ENCODE data around the gene MOB2. TPM values are rescaled to one million over a fixed set of nuclear protein-coding genes. Genes with fewer than 3 reads are reported as not detected.

The MOB2 gene
- total RNA-seq, 2 experiments from 2014 or later = 49.5 to 52.9 TPM

DNA sequence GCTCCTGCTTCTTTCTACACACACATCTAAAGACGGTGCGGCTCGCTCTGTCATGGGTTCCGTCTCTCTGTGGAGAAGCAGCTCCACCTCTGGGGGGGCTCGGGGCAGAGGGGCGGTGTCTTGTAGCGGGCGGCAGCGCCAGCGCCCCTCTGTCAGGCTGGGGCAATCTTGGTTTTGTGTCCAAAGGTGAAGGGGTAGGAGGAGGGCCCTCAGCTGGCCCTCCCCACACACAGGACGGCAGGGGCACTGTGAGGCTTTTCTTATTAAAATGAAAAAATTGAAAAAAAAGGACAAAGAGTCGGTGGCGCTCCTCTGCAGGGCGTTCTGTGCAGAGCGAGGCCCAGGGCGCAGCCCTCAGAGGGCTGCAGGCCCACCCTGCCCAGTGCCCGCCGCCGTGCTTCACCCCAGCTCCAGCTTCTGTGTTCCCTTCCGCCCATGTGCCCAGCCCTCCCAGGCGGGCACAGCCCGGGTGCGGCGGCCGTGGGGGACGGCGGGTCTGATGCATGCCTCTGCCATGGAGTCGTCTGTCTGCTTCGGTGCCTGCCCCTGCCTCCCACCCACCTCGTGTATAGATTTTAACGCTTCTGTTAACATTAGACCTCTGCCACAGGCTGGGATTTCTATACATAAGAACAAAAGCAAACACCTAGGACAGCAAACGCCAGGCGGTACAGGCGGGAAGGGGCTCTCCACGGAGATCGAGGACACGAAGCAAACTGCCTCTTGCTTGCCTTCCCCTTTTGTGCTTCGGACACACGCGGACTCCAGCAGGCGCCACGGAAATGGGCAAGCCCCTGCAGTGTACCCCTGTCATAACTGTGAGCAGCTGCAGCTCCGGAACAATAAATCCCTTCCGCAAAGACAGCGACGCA is 24.5 kb downstream of the MOB2 start:
- POLR2A ChIA-PET = no interaction called here
- Mint-ChIP-seq H3K9me3 (no peaks in the 10 kb centered on the region), H3K4me1 (no peaks in the 10 kb centered on the region), H3K4me3 (no peak overlapping the region), H3K27ac (no peak overlapping the region), H3K27me3 (no peaks in the 10 kb centered on the region), H3K36me3 (ENCODE audit: low read depth) (peaks cover 6% of the 10 kb centered on the region)
- CTCF ChIA-PET = no interaction called here
- no peak for DNase-seq

- POLR2A ChIA-PET = no interaction called here
- Mint-ChIP-seq H3K27me3 (no peaks in the 10 kb centered on the region), H3K4me3 (no peak overlapping the region), H3K4me1 (no peaks in the 10 kb centered on the region), H3K27ac (no peak overlapping the region), H3K36me3 (ENCODE audit: low read depth) (peaks cover 6% of the 10 kb centered on the region), H3K9me3 (no peaks in the 10 kb centered on the region)
- CTCF ChIA-PET = no interaction called here
- DNase-seq = no peak
These were observed 25.4 kb downstream of the MOB2 start for GRCh38 chr11:1460986-1461825.

GRCh38 chr11:1460396-1460985 is 26.1 kb downstream of the MOB2 start:
- ChIA-PET POLR2A (no interaction called here), CTCF (no interaction called here)
- H3K36me3 Mint-ChIP-seq (ENCODE audit: low read depth) = peaks cover 3% of the 10 kb centered on the region
- DNase-seq = no peak
- H3K27me3 Mint-ChIP-seq = no peaks in the 10 kb centered on the region
- no peaks in the 10 kb centered on the region for H3K9me3 Mint-ChIP-seq
- no peaks in the 10 kb centered on the region for H3K4me1 Mint-ChIP-seq
- no peak overlapping the region for H3K4me3 Mint-ChIP-seq
- H3K27ac Mint-ChIP-seq = no peak overlapping the region

- no peak for DNase-seq
- Mint-ChIP-seq H3K4me1 (no peaks in the 10 kb centered on the region), H3K4me3 (no peak overlapping the region), H3K27ac (no peak overlapping the region), H3K27me3 (no peaks in the 10 kb centered on the region), H3K9me3 (no peaks in the 10 kb centered on the region), H3K36me3 (ENCODE audit: low read depth) (no peaks in the 10 kb centered on the region)
- POLR2A ChIA-PET = no interaction called here
- CTCF ChIA-PET = no interaction called here
These were observed 26.7 kb downstream of the MOB2 start for GRCh38 chr11:1459764-1460395.

DNA sequence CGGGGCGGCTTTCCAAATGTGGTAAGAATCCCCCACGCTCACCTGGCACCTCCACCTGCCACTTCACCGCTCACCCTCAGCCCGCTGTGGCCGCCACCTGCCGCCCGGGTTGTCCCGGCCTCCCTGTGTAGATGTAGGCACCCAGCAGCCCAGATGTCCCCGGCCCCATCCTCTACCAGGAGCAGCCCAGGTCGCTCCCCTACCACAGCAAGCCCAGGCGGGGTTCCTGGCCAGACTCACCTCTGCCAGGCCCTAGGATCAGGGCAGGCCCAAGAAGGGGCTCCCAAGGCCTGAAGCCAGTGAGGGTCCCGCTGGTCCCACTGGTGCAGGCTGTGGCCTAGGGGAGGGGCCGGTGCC is 27.4 kb downstream of the MOB2 start:
- no peaks in the 10 kb centered on the region for H3K9me3 Mint-ChIP-seq
- no peaks in the 10 kb centered on the region for H3K4me1 Mint-ChIP-seq
- no peak overlapping the region for H3K27ac Mint-ChIP-seq
- H3K36me3 Mint-ChIP-seq (ENCODE audit: low read depth) = no peaks in the 10 kb centered on the region
- no peak for DNase-seq
- H3K27me3 Mint-ChIP-seq = no peaks in the 10 kb centered on the region
- no peak overlapping the region for H3K4me3 Mint-ChIP-seq
- CTCF ChIA-PET = no interaction called here
- POLR2A ChIA-PET = no interaction called here

DNA sequence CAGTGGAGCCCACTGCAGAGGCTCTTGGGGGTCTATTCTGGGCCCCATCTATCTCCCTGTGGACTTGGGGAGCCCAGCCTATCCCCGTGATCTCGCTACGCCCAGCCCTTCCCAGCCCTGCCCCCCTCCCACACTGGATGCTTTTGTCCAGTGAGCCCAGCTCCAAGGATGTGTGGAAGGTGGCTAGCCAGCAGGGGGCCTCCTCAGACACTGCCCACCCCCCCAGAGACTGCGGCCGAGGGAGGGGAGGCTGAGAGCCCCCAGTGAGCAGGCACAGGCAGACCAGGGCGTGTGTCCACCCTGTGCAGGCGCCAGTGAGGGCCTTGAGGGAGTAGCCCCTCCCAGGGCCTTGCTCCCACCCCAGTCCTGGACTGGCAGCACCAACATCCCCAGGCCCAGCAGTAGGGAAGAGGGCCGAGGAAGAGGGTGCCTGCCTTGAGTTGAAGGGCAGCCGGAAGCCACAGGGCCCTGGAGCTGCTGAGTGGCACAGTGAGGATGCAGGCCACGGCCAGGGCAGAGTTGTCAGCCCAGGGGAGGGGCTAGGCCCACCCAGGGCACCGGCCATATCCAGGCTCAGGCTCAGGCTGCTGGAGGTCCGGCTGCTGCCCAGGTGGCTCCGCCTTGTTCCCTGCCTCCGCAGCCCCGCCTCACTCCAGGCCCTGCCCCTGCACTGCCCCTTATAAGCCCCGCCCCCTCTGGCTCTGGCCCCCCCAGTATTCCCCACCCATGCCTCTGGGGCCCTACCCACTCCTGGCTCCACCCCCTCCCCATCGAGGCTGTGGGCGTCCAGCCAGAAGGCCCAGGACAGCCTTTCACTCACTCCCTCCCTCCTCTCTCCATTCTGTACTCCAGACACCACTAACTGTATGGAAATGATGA is 28.0 kb downstream of the MOB2 start:
- no peaks in the 10 kb centered on the region for H3K36me3 Mint-ChIP-seq (ENCODE audit: low read depth)
- no peak overlapping the region for H3K4me3 Mint-ChIP-seq
- POLR2A ChIA-PET = no interaction called here
- H3K27me3 Mint-ChIP-seq = no peaks in the 10 kb centered on the region
- H3K27ac Mint-ChIP-seq = no peak overlapping the region
- H3K4me1 Mint-ChIP-seq = no peaks in the 10 kb centered on the region
- CTCF ChIA-PET = no interaction called here
- no peak for DNase-seq
- H3K9me3 Mint-ChIP-seq = no peaks in the 10 kb centered on the region

DNA sequence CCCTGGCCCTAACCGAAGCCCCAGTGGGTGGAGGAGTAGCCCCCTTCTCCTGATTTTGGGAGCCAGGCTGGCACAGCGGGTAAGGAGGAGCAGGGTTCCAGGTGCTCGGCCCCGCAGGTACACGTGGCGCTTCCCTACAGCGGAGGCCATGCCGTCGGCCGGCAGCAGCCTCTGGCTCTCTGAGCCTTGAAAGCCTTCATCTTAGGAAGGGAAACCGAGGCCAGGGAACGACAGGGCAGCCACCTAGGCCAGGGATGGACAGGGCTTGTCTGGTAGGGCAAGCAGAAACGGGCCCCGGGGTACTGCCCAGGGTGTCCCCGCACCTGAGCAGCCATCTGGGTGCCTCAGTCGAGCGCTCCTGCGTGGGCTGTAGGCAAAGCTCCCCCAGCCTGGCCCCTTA is 28.7 kb downstream of the MOB2 start:
- H3K27me3 Mint-ChIP-seq = no peaks in the 10 kb centered on the region
- no peaks in the 10 kb centered on the region for H3K4me1 Mint-ChIP-seq
- DNase-seq = no peak
- H3K4me3 Mint-ChIP-seq = no peak overlapping the region
- no peak overlapping the region for H3K27ac Mint-ChIP-seq
- no peaks in the 10 kb centered on the region for H3K36me3 Mint-ChIP-seq (ENCODE audit: low read depth)
- POLR2A ChIA-PET = no interaction called here
- CTCF ChIA-PET = no interaction called here
- no peaks in the 10 kb centered on the region for H3K9me3 Mint-ChIP-seq

DNA sequence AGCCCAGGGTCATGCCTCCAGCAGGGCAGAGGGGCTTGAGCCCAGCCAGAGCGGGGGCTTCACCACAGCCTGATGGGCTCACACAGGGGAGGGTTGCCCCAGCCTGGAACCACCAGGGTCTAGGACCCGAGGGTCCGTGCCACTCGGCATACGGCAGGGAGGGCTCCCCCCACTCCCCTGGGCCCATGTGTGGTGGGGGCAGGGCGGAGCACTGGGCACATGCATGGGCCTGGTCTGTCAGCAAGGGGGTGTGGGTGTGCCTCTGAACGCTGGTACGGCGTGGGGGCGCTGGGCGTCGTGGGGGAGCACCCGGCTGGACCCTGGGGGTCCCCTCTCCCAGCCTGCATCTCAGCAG is 29.3 kb downstream of the MOB2 start:
- Mint-ChIP-seq H3K27ac (no peak overlapping the region), H3K9me3 (no peaks in the 10 kb centered on the region), H3K36me3 (ENCODE audit: low read depth) (no peaks in the 10 kb centered on the region), H3K4me3 (no peak overlapping the region), H3K4me1 (no peaks in the 10 kb centered on the region), H3K27me3 (no peaks in the 10 kb centered on the region)
- DNase-seq = no peak
- POLR2A ChIA-PET = no interaction called here
- CTCF ChIA-PET = no interaction called here

GRCh38 chr11:1456596-1457325 is 29.8 kb downstream of the MOB2 start:
- DNase-seq = no peak
- H3K27ac Mint-ChIP-seq = no peak overlapping the region
- no peaks in the 10 kb centered on the region for H3K36me3 Mint-ChIP-seq (ENCODE audit: low read depth)
- H3K9me3 Mint-ChIP-seq = no peaks in the 10 kb centered on the region
- H3K4me1 Mint-ChIP-seq = no peaks in the 10 kb centered on the region
- CTCF ChIA-PET = no interaction called here
- H3K4me3 Mint-ChIP-seq = no peak overlapping the region
- POLR2A ChIA-PET = no interaction called here
- H3K27me3 Mint-ChIP-seq = no peaks in the 10 kb centered on the region

GRCh38 chr11:1456176-1456575 is 30.4 kb downstream of the MOB2 start:
- Mint-ChIP-seq H3K4me1 (no peaks in the 10 kb centered on the region), H3K27ac (no peak overlapping the region), H3K27me3 (no peaks in the 10 kb centered on the region), H3K4me3 (no peak overlapping the region), H3K9me3 (no peaks in the 10 kb centered on the region), H3K36me3 (ENCODE audit: low read depth) (no peaks in the 10 kb centered on the region)
- ChIA-PET POLR2A (no interaction called here), CTCF (no interaction called here)
- DNase-seq = no peak

DNA sequence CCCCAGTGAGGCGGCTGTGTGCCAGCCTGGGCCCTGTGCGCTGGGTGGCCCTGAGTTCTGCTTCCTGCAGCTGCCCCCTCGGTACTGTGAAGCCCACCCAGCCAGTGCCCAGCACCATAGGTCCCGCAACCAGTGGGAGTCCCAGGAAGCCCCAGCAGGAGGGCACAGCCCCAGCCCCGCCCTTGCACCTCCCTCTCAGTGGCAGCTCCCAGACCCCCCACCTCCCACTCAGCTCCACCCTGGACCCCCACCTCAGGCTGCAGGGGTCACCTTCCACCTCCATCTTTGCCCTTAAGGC is 30.9 kb downstream of the MOB2 start:
- ChIA-PET CTCF (no interaction called here), POLR2A (no interaction called here)
- H3K4me3 Mint-ChIP-seq = no peak overlapping the region
- H3K27ac Mint-ChIP-seq = no peak overlapping the region
- DNase-seq = no peak
- H3K9me3 Mint-ChIP-seq = no peaks in the 10 kb centered on the region
- H3K27me3 Mint-ChIP-seq = no peaks in the 10 kb centered on the region
- no peaks in the 10 kb centered on the region for H3K36me3 Mint-ChIP-seq (ENCODE audit: low read depth)
- H3K4me1 Mint-ChIP-seq = no peaks in the 10 kb centered on the region

GRCh38 chr11:1455032-1455762 is 31.4 kb downstream of the MOB2 start:
- no peaks in the 10 kb centered on the region for H3K27me3 Mint-ChIP-seq
- no peak for DNase-seq
- no peak overlapping the region for H3K4me3 Mint-ChIP-seq
- H3K9me3 Mint-ChIP-seq = no peaks in the 10 kb centered on the region
- ChIA-PET CTCF (no interaction called here), POLR2A (no interaction called here)
- H3K4me1 Mint-ChIP-seq = no peaks in the 10 kb centered on the region
- H3K36me3 Mint-ChIP-seq (ENCODE audit: low read depth) = no peaks in the 10 kb centered on the region
- H3K27ac Mint-ChIP-seq = no peak overlapping the region
